PC-9 (cell line): ENCODE measurements around the gene MRPL21. TPM values are rescaled to one million over a fixed set of nuclear protein-coding genes. Genes with fewer than 3 reads are reported as not detected.

Experiments used
- BruUV-seq: library from RNA; stranded (reverse); fragments of 400-500 nt; replicated peaks from 2 replicates; lab custom pipeline; 2021; lab: Mats Ljungman, UMichigan
- CTCF ChIA-PET: fragments of 300-600 bp; sonication (Branson Sonifier 250); formaldehyde crosslinking; loops from one replicate; lab custom pipeline; 2022; ENCODE audit warnings: antibody characterized with exemption; lab: Charles Lee
- POLR2A ChIA-PET: fragments of 300-600 bp; sonication (Branson Sonifier 250); formaldehyde crosslinking; loops from one replicate; lab custom pipeline; 2022; ENCODE audit warnings: antibody characterized with exemption; ENCODE audit not compliant: unreplicated experiment; lab: Charles Lee
- DNase-seq, 2 experiments: peaks; one replicate each; pipeline versions ENCODE4 v3.0.0 to v3.0.0-alpha.2; 2015 to 2022; ENCODE audit warnings: mixed read lengths in 1 of 2
- H2AFZ ChIP-seq: fragments of 200-600 bp; sonication (generic); 2 replicates; pipeline ENCODE4 v1.8.1; 2017; ENCODE audit warnings: antibody characterized with exemption
- H3F3A ChIP-seq: fragments of 200-600 bp; sonication (generic); 2 replicates; pipeline ENCODE4 v1.8.1; 2017; ENCODE audit warnings: antibody characterized with exemption, mild to moderate bottlenecking, low read depth; ENCODE audit not compliant: insufficient read depth
- H3K27ac ChIP-seq: fragments of 200-600 bp; sonication (generic); 2 replicates; pipeline ENCODE4 v1.6.1; 2016; ENCODE audit warnings: mixed run types
- H3K27me3 ChIP-seq: fragments of 200-600 bp; sonication (generic); 2 replicates; pipeline ENCODE4 v1.6.1; 2016; ENCODE audit warnings: low read depth, mixed run types; ENCODE audit not compliant: insufficient read depth
- H3K36me3 ChIP-seq: fragments of 200-600 bp; sonication (generic); 2 replicates; pipeline ENCODE4 v1.6.1; 2016; ENCODE audit warnings: low read depth, mixed run types
- H3K4me1 ChIP-seq: fragments of 200-600 bp; sonication (generic); replicated peaks from 2 replicates; pipeline ENCODE4 v1.6.1; 2016; ENCODE audit warnings: mixed run types; ENCODE audit not compliant: insufficient read depth
- H3K4me2 ChIP-seq: fragments of 200-600 bp; sonication (generic); 2 replicates; pipeline ENCODE4 v1.6.1; 2017; ENCODE audit warnings: mixed run types
- H3K4me3 ChIP-seq: fragments of 200-600 bp; sonication (generic); 2 replicates; pipeline ENCODE4 v1.6.1; 2016; ENCODE audit warnings: mixed run types
- H3K79me2 ChIP-seq: fragments of 200-600 bp; sonication (generic); 2 replicates; pipeline ENCODE4 v1.6.1; 2017; ENCODE audit warnings: low read depth, mixed run types
- H3K9me2 ChIP-seq: fragments of 200-600 bp; sonication (generic); 2 replicates; pipeline ENCODE4 v1.8.1; 2017; ENCODE audit warnings: mild to moderate bottlenecking; ENCODE audit not compliant: insufficient read depth
- H3K9me3 ChIP-seq: fragments of 200-600 bp; sonication (generic); 2 replicates; pipeline ENCODE4 v1.8.1; 2016; ENCODE audit warnings: low read depth; ENCODE audit not compliant: insufficient read depth
- H4K20me1 ChIP-seq: fragments of 200-600 bp; sonication (generic); 2 replicates; pipeline ENCODE4 v1.8.1; 2017; ENCODE audit not compliant: insufficient read depth
- EZH2 ChIP-seq: fragments of 200-600 bp; sonication (generic); IDR thresholded peaks from 2 replicates; pipeline ENCODE4 v1.8.0; 2017; ENCODE audit warnings: antibody characterized with exemption, low read depth
- intact Hi-C: fragments of 100-400 bp; cut with micrococcal nuclease; formaldehyde crosslinking; loops from one replicate; pipeline ENCODE4 v1.10.0; 2022; ENCODE audit not compliant: unreplicated experiment
- total RNA-seq: library from RNA; stranded (reverse); gene quantifications from 2 replicates; pipeline ENCODE4 v1.2.3, GENCODE V29; 2021
- TF ChIP-seq, protein P1 (sequence below): fragments of 200-600 bp; sonication (generic); conservative IDR thresholded peaks from 2 replicates; pipeline ENCODE4 v1.6.1; 2017; ENCODE audit warnings: mixed run types, antibody characterized with exemption, mild to moderate bottlenecking, moderate library complexity

MRPL21 gene
- total RNA-seq, 1 experiment from 2014 or later = 88.0 TPM

DNA sequence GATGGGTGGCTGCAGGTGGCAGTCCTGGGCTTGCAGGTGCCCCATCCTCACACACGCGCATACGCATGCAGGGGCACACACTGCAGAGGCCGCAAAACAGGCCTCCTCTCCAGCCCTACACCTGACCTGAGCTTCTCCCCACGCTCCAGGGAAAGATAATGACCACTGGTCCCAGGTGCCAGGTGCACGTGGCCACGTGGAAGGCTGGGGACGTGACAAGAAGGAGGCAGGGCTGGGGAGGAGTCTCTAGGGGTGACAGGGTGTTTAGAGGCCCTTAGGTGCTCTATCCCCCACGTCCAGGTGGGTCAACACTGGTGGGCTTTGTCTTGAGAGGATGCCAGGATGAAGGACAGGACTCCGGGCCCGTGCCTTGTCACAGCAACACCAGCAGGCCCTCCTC lies 38.4 kb downstream of the MRPL21 start:
- BruUV-seq = no TSS peak
- no peak for DNase-seq
- no peak overlapping the region for H3K27ac ChIP-seq
- no peak overlapping the region for H3K4me3 ChIP-seq
- POLR2A ChIA-PET = no interaction called here
- no peaks in the 10 kb centered on the region for H3K4me1 ChIP-seq
- no peaks in the 10 kb centered on the region for H3F3A ChIP-seq
- TF ChIP-seq EZH2 = no peak
- TF ChIP-seq, protein P1, sequence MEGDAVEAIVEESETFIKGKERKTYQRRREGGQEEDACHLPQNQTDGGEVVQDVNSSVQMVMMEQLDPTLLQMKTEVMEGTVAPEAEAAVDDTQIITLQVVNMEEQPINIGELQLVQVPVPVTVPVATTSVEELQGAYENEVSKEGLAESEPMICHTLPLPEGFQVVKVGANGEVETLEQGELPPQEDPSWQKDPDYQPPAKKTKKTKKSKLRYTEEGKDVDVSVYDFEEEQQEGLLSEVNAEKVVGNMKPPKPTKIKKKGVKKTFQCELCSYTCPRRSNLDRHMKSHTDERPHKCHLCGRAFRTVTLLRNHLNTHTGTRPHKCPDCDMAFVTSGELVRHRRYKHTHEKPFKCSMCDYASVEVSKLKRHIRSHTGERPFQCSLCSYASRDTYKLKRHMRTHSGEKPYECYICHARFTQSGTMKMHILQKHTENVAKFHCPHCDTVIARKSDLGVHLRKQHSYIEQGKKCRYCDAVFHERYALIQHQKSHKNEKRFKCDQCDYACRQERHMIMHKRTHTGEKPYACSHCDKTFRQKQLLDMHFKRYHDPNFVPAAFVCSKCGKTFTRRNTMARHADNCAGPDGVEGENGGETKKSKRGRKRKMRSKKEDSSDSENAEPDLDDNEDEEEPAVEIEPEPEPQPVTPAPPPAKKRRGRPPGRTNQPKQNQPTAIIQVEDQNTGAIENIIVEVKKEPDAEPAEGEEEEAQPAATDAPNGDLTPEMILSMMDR = no peak
- H4K20me1 ChIP-seq = no peaks in the 10 kb centered on the region
- CTCF ChIA-PET = no interaction called here
- no peaks in the 10 kb centered on the region for H3K27me3 ChIP-seq
- no peak overlapping the region for H3K4me2 ChIP-seq
- peaks cover 11% of the 10 kb centered on the region for H3K9me3 ChIP-seq
- no peaks in the 10 kb centered on the region for H3K9me2 ChIP-seq
- intact Hi-C loops = no loop called here
- H3K36me3 ChIP-seq = no peaks in the 10 kb centered on the region
- no peaks in the 10 kb centered on the region for H3K79me2 ChIP-seq
- no peak overlapping the region for H2AFZ ChIP-seq

GRCh38 chr11:68863553-68864265 lies 39.9 kb downstream of the MRPL21 start:
- H3K9me3 ChIP-seq = peaks cover 11% of the 10 kb centered on the region
- ChIA-PET POLR2A (no interaction called here), CTCF (no interaction called here)
- H3K4me3 ChIP-seq = no peak overlapping the region
- DNase-seq = no peak
- no peak overlapping the region for H3K27ac ChIP-seq
- no TSS peak for BruUV-seq
- no peaks in the 10 kb centered on the region for H3K79me2 ChIP-seq
- H3K4me2 ChIP-seq = no peak overlapping the region
- TF ChIP-seq, protein P1 = no peak
- no peak for TF ChIP-seq EZH2
- no peaks in the 10 kb centered on the region for H3K36me3 ChIP-seq
- no peaks in the 10 kb centered on the region for H3K27me3 ChIP-seq
- H4K20me1 ChIP-seq = no peaks in the 10 kb centered on the region
- no peaks in the 10 kb centered on the region for H3K4me1 ChIP-seq
- H3K9me2 ChIP-seq = no peaks in the 10 kb centered on the region
- H2AFZ ChIP-seq = no peak overlapping the region
- H3F3A ChIP-seq = 0 out of 2 replicates have a peak, but pooled peaks cover 4% of the 10 kb centered on the region
- intact Hi-C loops = no loop called here

DNA sequence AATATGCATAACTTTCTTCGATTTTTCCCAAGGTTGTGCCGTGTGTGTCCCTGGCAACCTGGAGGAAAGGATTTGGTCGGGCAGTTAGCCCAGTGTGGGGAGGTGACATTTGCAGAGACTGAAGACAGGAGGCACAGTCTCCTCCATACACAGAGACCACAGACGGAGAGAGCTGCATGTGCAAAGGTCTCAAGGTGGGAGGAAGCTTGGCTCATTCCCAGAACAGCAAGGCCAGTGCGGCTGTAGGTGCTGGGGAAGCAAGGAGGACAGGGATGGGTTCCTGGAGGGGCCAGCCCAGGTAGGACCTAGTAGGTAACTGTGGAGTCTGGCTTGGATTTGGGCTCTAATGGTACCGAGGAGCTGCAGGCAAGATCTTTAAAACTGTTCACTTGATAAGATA lies 41.2 kb downstream of the MRPL21 start:
- Histone ChIP-seq H3K4me2 (no peak overlapping the region), H3K27me3 (no peaks in the 10 kb centered on the region), H3K9me2 (no peaks in the 10 kb centered on the region), H2AFZ (no peak overlapping the region), H3K36me3 (no peaks in the 10 kb centered on the region), H3K79me2 (no peaks in the 10 kb centered on the region), H3K4me3 (no peak overlapping the region), H3F3A (peaks cover 8% of the 10 kb centered on the region; the same call in 1 of the 2 replicates), H3K9me3 (peaks cover 11% of the 10 kb centered on the region), H3K27ac (no peak overlapping the region), H3K4me1 (peaks cover 8% of the 10 kb centered on the region), H4K20me1 (no peaks in the 10 kb centered on the region)
- ChIA-PET CTCF (no interaction called here), POLR2A (no interaction called here)
- intact Hi-C loops = no loop called here
- TF ChIP-seq, protein P1 = no peak
- TF ChIP-seq EZH2 = no peak
- no TSS peak for BruUV-seq
- no peak for DNase-seq
